GM12872 (cell line): ENCODE data around the gene RASA2.

Experiments used
- CTCF ChIP-seq: IDR thresholded peaks from 3 replicates; pipeline ENCODE4 v1.5.1; 2011; ENCODE audit warnings: low read depth, mild to moderate bottlenecking, low read length, moderate library complexity; ENCODE audit not compliant: insufficient read depth

The RASA2 gene

GRCh38 chr3:141651409-141651808, 164.6 kb downstream of the RASA2 start:
- no peak for TF ChIP-seq CTCF

- no peak for TF ChIP-seq CTCF
Observed at GRCh38 chr3:141652349-141652748, 165.5 kb downstream of the RASA2 start.

- TF ChIP-seq CTCF = no peak
Observed at GRCh38 chr3:141653847-141654246, 167.0 kb downstream of the RASA2 start.

- TF ChIP-seq CTCF = no peak
Observed at GRCh38 chr3:141655801-141656200, 169.0 kb downstream of the RASA2 start.

GRCh38 chr3:141656771-141657170, 169.9 kb downstream of the RASA2 start:
- TF ChIP-seq CTCF = no peak

GRCh38 chr3:141657516-141657915, 170.7 kb downstream of the RASA2 start:
- TF ChIP-seq CTCF = no peak

GRCh38 chr3:141659821-141660613, 173.2 kb downstream of the RASA2 start:
- TF ChIP-seq CTCF = no peak
